OCI-LY1 (cell line): Measurements from ENCODE around the gene KRT6A.

Experiments used
- EZH2 ChIP-seq: fragments of 200-600 bp; sonication (generic), shearing (Covaris generic); IDR thresholded peaks from 2 replicates; pipeline ENCODE4 v1.8.0; 2017; ENCODE audit warnings: borderline replicate concordance, mixed run types, mild to moderate bottlenecking, antibody characterized with exemption, low read length, moderate library complexity, mixed read lengths
- TF ChIP-seq, protein P1 (sequence below): fragments of 200-600 bp; sonication (generic), shearing (Covaris generic); IDR thresholded peaks from 2 replicates; pipeline ENCODE4 v1.5.1; 2017; ENCODE audit warnings: mild to moderate bottlenecking, antibody characterized with exemption, low read length, moderate library complexity, mixed read lengths

DNA sequence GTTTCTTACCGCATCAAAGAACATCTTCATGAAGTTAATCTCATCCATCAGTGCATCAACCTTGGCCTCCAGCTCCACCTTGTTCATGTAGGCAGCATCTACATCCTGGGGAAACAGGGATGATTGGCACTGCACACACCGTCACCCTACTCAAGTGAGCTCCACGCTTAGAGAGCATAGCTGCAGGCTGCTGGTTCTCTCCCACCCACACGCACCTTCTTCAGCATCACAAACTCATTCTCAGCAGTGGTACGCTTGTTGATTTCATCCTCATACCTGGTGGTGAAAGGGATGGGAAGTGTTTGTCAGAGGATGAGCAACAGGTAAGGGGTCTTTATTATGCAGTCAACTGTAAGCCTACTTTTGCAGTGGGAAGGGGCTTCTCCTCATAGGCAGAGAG, 24.8 kb upstream of the KRT6A start:
- TF ChIP-seq, protein P1, sequence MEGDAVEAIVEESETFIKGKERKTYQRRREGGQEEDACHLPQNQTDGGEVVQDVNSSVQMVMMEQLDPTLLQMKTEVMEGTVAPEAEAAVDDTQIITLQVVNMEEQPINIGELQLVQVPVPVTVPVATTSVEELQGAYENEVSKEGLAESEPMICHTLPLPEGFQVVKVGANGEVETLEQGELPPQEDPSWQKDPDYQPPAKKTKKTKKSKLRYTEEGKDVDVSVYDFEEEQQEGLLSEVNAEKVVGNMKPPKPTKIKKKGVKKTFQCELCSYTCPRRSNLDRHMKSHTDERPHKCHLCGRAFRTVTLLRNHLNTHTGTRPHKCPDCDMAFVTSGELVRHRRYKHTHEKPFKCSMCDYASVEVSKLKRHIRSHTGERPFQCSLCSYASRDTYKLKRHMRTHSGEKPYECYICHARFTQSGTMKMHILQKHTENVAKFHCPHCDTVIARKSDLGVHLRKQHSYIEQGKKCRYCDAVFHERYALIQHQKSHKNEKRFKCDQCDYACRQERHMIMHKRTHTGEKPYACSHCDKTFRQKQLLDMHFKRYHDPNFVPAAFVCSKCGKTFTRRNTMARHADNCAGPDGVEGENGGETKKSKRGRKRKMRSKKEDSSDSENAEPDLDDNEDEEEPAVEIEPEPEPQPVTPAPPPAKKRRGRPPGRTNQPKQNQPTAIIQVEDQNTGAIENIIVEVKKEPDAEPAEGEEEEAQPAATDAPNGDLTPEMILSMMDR = no peak
- TF ChIP-seq EZH2 = no peak
